Measurements from ENCODE around the gene SEPHS1. TPM values are rescaled to one million over a fixed set of nuclear protein-coding genes. Genes with fewer than 3 reads are reported as not detected.

The SEPHS1 gene
- total RNA-seq, 2 donors from 2014 or later = 29.7 to 30.7 TPM

Other genes with a start within 250 kb of the SEPHS1 start
- 10 to 100 TPM; 71.2 to 99.2 TPM for gene OPTN, start 248.1 kb downstream of the SEPHS1 start, total RNA-seq
- under 1 TPM; 0.23 to 0.76 TPM for gene MCM10, start 186.7 kb downstream of the SEPHS1 start, total RNA-seq
- not detected for gene UCMA, start 113.9 kb downstream of the SEPHS1 start, total RNA-seq
- gene PHYH, start 48.2 kb downstream of the SEPHS1 start, total RNA-seq = 10 to 100 TPM; 26.7 to 35.1 TPM
- 10 to 100 TPM; 10.1 to 21.7 TPM for gene BEND7, start 180.7 kb upstream of the SEPHS1 start, total RNA-seq
- gene PRPF18, start 238.7 kb upstream of the SEPHS1 start, total RNA-seq = 10 to 100 TPM; 16.8 to 17.3 TPM